Mesendoderm (in vitro differentiated cells): ENCODE results near the gene ARG2.

Source experiments
- DNase-seq: peaks from one replicate; pipeline ENCODE4 v3.0.0; 2013
- H2AK5ac ChIP-seq: 2 replicates; pipeline ENCODE4 v1.6.1; 2013; ENCODE audit warnings: low read length, inconsistent platforms
- H2BK120ac ChIP-seq: 2 replicates; pipeline ENCODE4 v1.6.1; 2013; ENCODE audit warnings: low read depth, mild to moderate bottlenecking, low read length, moderate library complexity, mixed read lengths
- H2BK15ac ChIP-seq: replicated peaks from 2 replicates; pipeline ENCODE4 v1.6.1; 2013; ENCODE audit warnings: low read depth, mild to moderate bottlenecking, moderate library complexity
- H2BK5ac ChIP-seq: 2 replicates; pipeline ENCODE4 v1.6.1; 2013; ENCODE audit warnings: low read length, inconsistent platforms
- H3K18ac ChIP-seq: 2 replicates; pipeline ENCODE4 v1.6.1; 2013; ENCODE audit warnings: mild to moderate bottlenecking, low read length, mixed read lengths
- H3K23ac ChIP-seq: one replicate; pipeline ENCODE4 v1.6.1; 2013; ENCODE audit warnings: low read length
- H3K27ac ChIP-seq: 2 replicates; pipeline ENCODE4 v1.5.1; 2013; ENCODE audit warnings: low read depth, mild to moderate bottlenecking, inconsistent platforms, low read length, moderate library complexity
- H3K27me3 ChIP-seq: 2 replicates; pipeline ENCODE4 v1.6.1; 2013; ENCODE audit warnings: low read length, control low read depth, mild to moderate bottlenecking, inconsistent platforms; ENCODE audit not compliant: insufficient read depth, poor library complexity
- H3K36me3 ChIP-seq: 2 replicates; pipeline ENCODE4 v1.6.1; 2013; ENCODE audit warnings: low read length, inconsistent platforms; ENCODE audit not compliant: control insufficient read depth, insufficient read depth
- H3K4ac ChIP-seq: one replicate; pipeline ENCODE4 v1.6.1; 2013; ENCODE audit warnings: low read depth, mild to moderate bottlenecking, low read length, moderate library complexity
- H3K4me1 ChIP-seq: 2 replicates; pipeline ENCODE4 v1.6.1; 2013; ENCODE audit warnings: low read depth, low read length, inconsistent platforms; ENCODE audit not compliant: control insufficient read depth
- H3K4me2 ChIP-seq: 2 replicates; pipeline ENCODE4 v1.6.1; 2013; ENCODE audit warnings: low read length
- H3K4me3 ChIP-seq: 2 replicates; pipeline ENCODE4 v1.5.1; 2013; ENCODE audit warnings: mild to moderate bottlenecking, low read length
- H3K56ac ChIP-seq: one replicate; pipeline ENCODE4 v1.6.1; 2013; ENCODE audit warnings: low read length
- H3K79me1 ChIP-seq: 2 replicates; pipeline ENCODE4 v1.6.1; 2013; ENCODE audit warnings: low read length, inconsistent platforms
- H3K79me2 ChIP-seq: 2 replicates; pipeline ENCODE4 v1.6.1; 2013; ENCODE audit warnings: mild to moderate bottlenecking, low read length; ENCODE audit not compliant: control insufficient read depth, insufficient read depth
- H3K9ac ChIP-seq: 2 replicates; pipeline ENCODE4 v1.6.1; 2013; ENCODE audit warnings: low read length, inconsistent platforms
- H4K5ac ChIP-seq: one replicate; pipeline ENCODE4 v1.6.1; 2013; ENCODE audit warnings: low read length
- H4K8ac ChIP-seq: one replicate; pipeline ENCODE4 v1.6.1; 2013; ENCODE audit warnings: low read depth, mild to moderate bottlenecking, control low read depth, low read length, moderate library complexity
- WGBS: extraction: QIAGEN DNeasy Blood & Tissue Kit; methylation state at CpG from one replicate; pipeline ENCODE4 v1.1.7; 2013; ENCODE audit warnings: low lambda C conversion rate, missing lambda C conversion rate; ENCODE audit not compliant: insufficient coverage; ENCODE audit errors: extremely low coverage; 5-methylcytosine and 5-hydroxymethylcytosine counted together

The ARG2 gene

DNA sequence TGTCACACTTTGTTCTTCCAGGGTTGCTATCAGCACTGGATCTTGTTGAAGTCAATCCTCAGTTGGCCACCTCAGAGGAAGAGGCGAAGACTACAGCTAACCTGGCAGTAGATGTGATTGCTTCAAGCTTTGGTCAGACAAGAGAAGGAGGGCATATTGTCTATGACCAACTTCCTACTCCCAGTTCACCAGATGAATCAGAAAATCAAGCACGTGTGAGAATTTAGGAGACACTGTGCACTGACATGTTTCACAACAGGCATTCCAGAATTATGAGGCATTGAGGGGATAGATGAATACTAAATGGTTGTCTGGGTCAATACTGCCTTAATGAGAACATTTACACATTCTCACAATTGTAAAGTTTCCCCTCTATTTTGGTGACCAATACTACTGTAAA, 31.0 kb downstream of the ARG2 start:
- no peak for DNase-seq
- H2BK120ac ChIP-seq = no peak overlapping the region
- no peak overlapping the region for H4K8ac ChIP-seq
- no peak overlapping the region for H3K23ac ChIP-seq
- no peak overlapping the region for H3K4me2 ChIP-seq
- no peaks in the 10 kb centered on the region for H3K27me3 ChIP-seq
- H2BK15ac ChIP-seq = no peak overlapping the region
- no peaks in the 10 kb centered on the region for H3K79me1 ChIP-seq
- H2BK5ac ChIP-seq = no peak overlapping the region
- H3K4ac ChIP-seq = no peak overlapping the region
- no peak overlapping the region for H3K9ac ChIP-seq
- no peak overlapping the region for H2AK5ac ChIP-seq
- H3K4me3 ChIP-seq = no peak overlapping the region
- H3K18ac ChIP-seq = no peak overlapping the region
- H4K5ac ChIP-seq = no peak overlapping the region
- H3K27ac ChIP-seq = no peak overlapping the region
- no peak overlapping the region for H3K56ac ChIP-seq
- WGBS = no CpG with 5 or more reads among the region's 2 CpGs
- H3K79me2 ChIP-seq = no peaks in the 10 kb centered on the region
- H3K4me1 ChIP-seq = no peaks in the 10 kb centered on the region
- peaks cover 10% of the 10 kb centered on the region for H3K36me3 ChIP-seq

DNA sequence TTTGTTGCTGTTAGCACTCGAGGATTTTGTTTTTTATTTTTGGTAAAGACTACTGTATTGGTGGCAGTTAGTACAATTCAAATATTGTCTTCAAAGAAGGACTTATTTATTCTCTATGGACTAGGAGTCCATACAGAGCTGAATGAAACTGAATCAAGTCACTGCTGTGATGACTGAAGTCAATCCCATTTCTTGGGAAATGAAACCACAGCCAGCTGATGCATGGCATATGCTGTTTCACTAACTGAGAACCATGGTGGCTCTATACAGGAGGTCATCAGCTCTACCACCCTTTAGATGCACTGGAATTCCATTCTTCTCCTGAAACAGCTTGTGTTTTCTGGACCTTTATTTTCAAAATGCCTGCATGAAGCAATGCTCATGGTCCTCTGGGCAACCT, 32.5 kb downstream of the ARG2 start:
- no peaks in the 10 kb centered on the region for H3K27me3 ChIP-seq
- peaks cover 9% of the 10 kb centered on the region for H3K36me3 ChIP-seq
- H3K79me1 ChIP-seq = no peaks in the 10 kb centered on the region
- H3K4me3 ChIP-seq = no peak overlapping the region
- DNase-seq = no peak
- WGBS = no CpG with 5 or more reads among the region's 1 CpG
- no peak overlapping the region for H3K9ac ChIP-seq
- no peak overlapping the region for H4K5ac ChIP-seq
- no peak overlapping the region for H3K23ac ChIP-seq
- no peak overlapping the region for H3K4ac ChIP-seq
- H3K4me2 ChIP-seq = no peak overlapping the region
- no peak overlapping the region for H3K27ac ChIP-seq
- H2AK5ac ChIP-seq = no peak overlapping the region
- H2BK120ac ChIP-seq = no peak overlapping the region
- no peaks in the 10 kb centered on the region for H3K79me2 ChIP-seq
- H4K8ac ChIP-seq = no peak overlapping the region
- no peaks in the 10 kb centered on the region for H3K4me1 ChIP-seq
- H3K18ac ChIP-seq = no peak overlapping the region
- H2BK15ac ChIP-seq = no peak overlapping the region
- no peak overlapping the region for H2BK5ac ChIP-seq
- H3K56ac ChIP-seq = no peak overlapping the region

DNA sequence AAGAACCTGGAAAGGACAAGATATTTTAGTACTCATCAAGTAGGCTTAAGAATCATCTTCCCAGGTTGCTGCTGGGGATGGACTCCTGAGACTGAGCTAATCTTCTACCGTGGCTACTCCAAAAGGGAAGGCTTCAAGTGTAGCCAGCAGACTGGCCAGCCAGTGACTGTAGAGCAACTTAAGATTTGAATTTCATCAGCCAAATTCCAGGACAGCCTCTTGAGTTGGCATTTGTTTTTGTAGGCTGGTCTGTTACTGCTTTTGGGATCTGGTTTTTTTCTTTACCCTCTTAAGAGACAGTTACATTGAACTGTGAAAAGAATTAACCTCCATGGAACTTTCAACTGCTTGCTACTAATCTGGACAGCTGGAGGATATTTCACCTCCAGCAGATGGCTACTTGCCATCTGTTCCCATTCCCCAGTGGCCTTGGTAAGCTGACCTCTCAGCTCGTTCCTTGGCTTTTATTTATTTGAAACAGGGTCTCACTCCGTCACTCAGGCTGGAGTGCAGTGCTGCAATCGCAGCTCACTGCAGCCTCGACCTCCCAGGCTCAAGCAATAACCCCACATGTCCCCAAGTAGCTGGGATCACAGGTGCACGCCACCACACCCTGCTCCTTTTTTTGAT, 34.0 kb downstream of the ARG2 start:
- no peak overlapping the region for H4K5ac ChIP-seq
- DNase-seq = peak; percentile 78
- H3K4me1 ChIP-seq = no peaks in the 10 kb centered on the region
- H2AK5ac ChIP-seq = no peak overlapping the region
- no peak overlapping the region for H3K9ac ChIP-seq
- H2BK15ac ChIP-seq = no peak overlapping the region
- no peaks in the 10 kb centered on the region for H3K79me2 ChIP-seq
- no peaks in the 10 kb centered on the region for H3K27me3 ChIP-seq
- H3K27ac ChIP-seq = peak overlapping the region; percentile 54
- H2BK5ac ChIP-seq = no peak overlapping the region
- no peaks in the 10 kb centered on the region for H3K79me1 ChIP-seq
- H4K8ac ChIP-seq = no peak overlapping the region
- H3K36me3 ChIP-seq = peaks cover 9% of the 10 kb centered on the region
- H3K18ac ChIP-seq = no peak overlapping the region
- H2BK120ac ChIP-seq = no peak overlapping the region
- H3K23ac ChIP-seq = no peak overlapping the region
- H3K56ac ChIP-seq = no peak overlapping the region
- H3K4me3 ChIP-seq = no peak overlapping the region
- H3K4me2 ChIP-seq = no peak overlapping the region
- WGBS = no CpG with 5 or more reads among the region's 6 CpGs
- no peak overlapping the region for H3K4ac ChIP-seq

DNA sequence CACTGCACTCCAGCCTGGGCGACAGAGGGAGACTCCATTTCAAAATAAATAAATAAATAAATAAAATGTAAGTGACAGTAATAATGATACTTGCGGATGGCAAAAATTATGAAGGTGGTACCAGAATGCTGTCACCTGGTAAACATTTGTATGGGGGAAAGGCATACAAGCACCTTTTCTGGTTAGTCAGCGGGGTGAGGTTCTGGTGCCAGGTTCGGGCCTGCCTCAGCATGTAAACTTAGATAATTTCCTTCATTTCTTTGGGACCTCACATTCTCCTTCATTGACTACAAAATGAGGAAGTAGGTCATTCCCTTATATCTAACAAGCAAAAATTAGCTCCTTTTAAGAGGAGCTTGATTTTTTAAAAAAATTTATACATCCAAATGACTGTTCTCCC, 43.9 kb downstream of the ARG2 start:
- DNase-seq = no peak
- H3K23ac ChIP-seq = no peak overlapping the region
- H3K27me3 ChIP-seq = no peaks in the 10 kb centered on the region
- H3K4me1 ChIP-seq = no peaks in the 10 kb centered on the region
- H3K4me2 ChIP-seq = no peak overlapping the region
- H3K79me2 ChIP-seq = peaks cover 12% of the 10 kb centered on the region
- WGBS = no CpG with 5 or more reads among the region's 4 CpGs
- no peak overlapping the region for H2AK5ac ChIP-seq
- H4K5ac ChIP-seq = no peak overlapping the region
- no peak overlapping the region for H3K9ac ChIP-seq
- H3K79me1 ChIP-seq = peaks cover 13% of the 10 kb centered on the region
- no peak overlapping the region for H2BK5ac ChIP-seq
- no peak overlapping the region for H3K27ac ChIP-seq
- H3K56ac ChIP-seq = no peak overlapping the region
- H2BK120ac ChIP-seq = no peak overlapping the region
- no peak overlapping the region for H3K4me3 ChIP-seq
- H3K36me3 ChIP-seq = no peaks in the 10 kb centered on the region
- no peak overlapping the region for H4K8ac ChIP-seq
- H3K4ac ChIP-seq = no peak overlapping the region
- H3K18ac ChIP-seq = no peak overlapping the region
- H2BK15ac ChIP-seq = no peak overlapping the region

DNA sequence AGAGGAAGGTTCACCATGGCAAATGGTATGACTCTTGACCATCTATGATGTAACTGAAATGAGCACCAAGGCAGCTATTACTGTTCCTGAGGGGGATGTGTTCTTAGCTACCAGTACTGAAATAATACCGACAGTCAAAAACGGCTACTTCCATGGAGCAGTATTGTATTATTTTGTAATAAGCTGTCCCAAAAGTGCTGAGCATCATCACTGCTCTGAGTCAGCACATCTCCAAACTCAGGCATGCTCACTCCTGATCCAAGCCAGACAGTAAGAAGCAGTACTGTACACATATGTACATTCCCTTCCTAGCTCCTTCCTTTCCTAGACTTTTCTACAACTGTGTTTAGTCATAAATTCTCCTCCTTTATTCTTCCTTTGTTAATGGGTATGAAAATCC, 46.1 kb downstream of the ARG2 start:
- H2BK15ac ChIP-seq = no peak overlapping the region
- no peak overlapping the region for H3K4me2 ChIP-seq
- H3K4me3 ChIP-seq = no peak overlapping the region
- H3K79me1 ChIP-seq = peaks cover 15% of the 10 kb centered on the region
- no peak overlapping the region for H3K23ac ChIP-seq
- no peak overlapping the region for H3K4ac ChIP-seq
- WGBS = no CpG with 5 or more reads among the region's 2 CpGs
- no peaks in the 10 kb centered on the region for H3K4me1 ChIP-seq
- no peak overlapping the region for H3K56ac ChIP-seq
- H2BK120ac ChIP-seq = no peak overlapping the region
- no peaks in the 10 kb centered on the region for H3K36me3 ChIP-seq
- H4K8ac ChIP-seq = no peak overlapping the region
- no peak for DNase-seq
- H3K27ac ChIP-seq = no peak overlapping the region
- H2AK5ac ChIP-seq = no peak overlapping the region
- peaks cover 20% of the 10 kb centered on the region for H3K79me2 ChIP-seq
- no peak overlapping the region for H2BK5ac ChIP-seq
- H3K27me3 ChIP-seq = no peaks in the 10 kb centered on the region
- H3K9ac ChIP-seq = no peak overlapping the region
- H4K5ac ChIP-seq = no peak overlapping the region
- no peak overlapping the region for H3K18ac ChIP-seq

DNA sequence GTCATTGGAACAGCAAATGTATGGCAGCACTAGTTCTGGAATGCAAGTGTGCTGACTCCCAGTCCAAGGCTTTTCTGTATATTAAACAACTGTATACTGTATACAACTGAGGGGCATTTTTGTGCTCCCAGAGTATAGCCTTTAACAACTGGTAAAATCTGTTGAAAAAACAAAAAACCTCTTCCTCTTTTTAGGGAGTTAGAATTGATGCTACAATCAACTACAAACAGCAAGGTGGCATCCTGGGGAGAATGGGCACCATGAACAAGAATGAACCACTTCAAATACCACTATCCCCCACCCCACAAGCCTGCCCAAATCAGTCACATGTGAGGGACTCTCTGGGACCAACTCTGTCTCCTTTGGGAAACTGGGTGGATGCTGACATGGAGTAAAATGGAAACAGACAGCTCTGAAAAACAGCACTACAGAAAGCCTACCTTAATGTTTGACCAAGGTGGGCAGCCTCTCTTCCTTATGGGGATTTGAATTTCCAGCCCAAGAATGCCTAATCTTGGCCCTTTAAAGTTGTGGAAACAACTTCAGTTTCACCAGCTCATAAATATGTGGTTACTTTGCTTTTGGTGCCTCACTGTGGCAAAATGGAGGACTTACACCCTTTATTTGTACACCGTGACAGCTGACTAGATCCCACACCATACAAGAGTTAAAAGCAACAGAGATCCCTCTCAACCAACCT, 47.2 kb downstream of the ARG2 start:
- H3K56ac ChIP-seq = no peak overlapping the region
- H3K27me3 ChIP-seq = no peaks in the 10 kb centered on the region
- no peak overlapping the region for H2BK5ac ChIP-seq
- H3K4me2 ChIP-seq = no peak overlapping the region
- H2AK5ac ChIP-seq = no peak overlapping the region
- no peak overlapping the region for H3K27ac ChIP-seq
- peaks cover 17% of the 10 kb centered on the region for H3K79me1 ChIP-seq
- peaks cover 22% of the 10 kb centered on the region for H3K79me2 ChIP-seq
- H3K9ac ChIP-seq = no peak overlapping the region
- no peak overlapping the region for H3K4me3 ChIP-seq
- no CpG with 5 or more reads among the region's 1 CpG for WGBS
- H3K23ac ChIP-seq = no peak overlapping the region
- H2BK120ac ChIP-seq = no peak overlapping the region
- peak; percentile 73 for DNase-seq
- no peaks in the 10 kb centered on the region for H3K36me3 ChIP-seq
- no peak overlapping the region for H2BK15ac ChIP-seq
- H3K4ac ChIP-seq = no peak overlapping the region
- H4K5ac ChIP-seq = no peak overlapping the region
- no peaks in the 10 kb centered on the region for H3K4me1 ChIP-seq
- no peak overlapping the region for H3K18ac ChIP-seq
- no peak overlapping the region for H4K8ac ChIP-seq
